HG03565 (cell line): Measurements from ENCODE around the gene DNAJC2.
A peak's percentile ranks its signal among the peaks of the same experiment; 100 is the strongest.
"Not testable (repeated sequence)": the region's sequence is repeated elsewhere in the genome, so short reads cannot be mapped to it uniquely, and the experiment has no call there.

Source experiments
- ATAC-seq: cut with Tn5 transposase; IDR thresholded peaks from one replicate; pipeline ENCODE4 v1.9.1; 2021; ENCODE audit warnings: mild to moderate bottlenecking, moderate library complexity; ENCODE audit not compliant: unreplicated experiment

Gene DNAJC2

GRCh38 chr7:103343758-103344452, 662 bp downstream of the DNAJC2 start:
- no peak for ATAC-seq

GRCh38 chr7:103343332-103343731, 1.2 kb downstream of the DNAJC2 start:
- no peak for ATAC-seq

GRCh38 chr7:103341466-103341865, 3.1 kb downstream of the DNAJC2 start:
- no peak for ATAC-seq

DNA sequence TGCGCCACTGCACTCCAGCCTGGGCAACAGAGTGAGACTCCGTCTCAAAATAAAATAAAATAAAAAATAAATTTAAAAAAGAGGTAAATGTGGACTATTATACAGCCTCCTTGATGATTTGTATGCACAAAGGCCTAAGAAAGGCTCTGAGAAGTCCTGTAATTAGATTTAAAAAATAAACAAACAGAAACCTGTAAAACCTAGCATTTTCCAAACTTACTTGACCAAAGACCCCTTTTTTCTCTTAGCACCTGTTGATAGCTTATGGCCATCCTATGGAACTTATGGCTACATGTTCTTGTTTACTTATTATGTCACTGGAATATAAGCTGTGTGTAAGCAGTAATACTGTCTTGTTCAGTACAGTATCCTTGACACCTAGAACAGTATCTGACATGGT, 5.7 kb downstream of the DNAJC2 start:
- no peak for ATAC-seq

- ATAC-seq = no peak
Observed at GRCh38 chr7:103336761-103337160, 7.8 kb downstream of the DNAJC2 start.

DNA sequence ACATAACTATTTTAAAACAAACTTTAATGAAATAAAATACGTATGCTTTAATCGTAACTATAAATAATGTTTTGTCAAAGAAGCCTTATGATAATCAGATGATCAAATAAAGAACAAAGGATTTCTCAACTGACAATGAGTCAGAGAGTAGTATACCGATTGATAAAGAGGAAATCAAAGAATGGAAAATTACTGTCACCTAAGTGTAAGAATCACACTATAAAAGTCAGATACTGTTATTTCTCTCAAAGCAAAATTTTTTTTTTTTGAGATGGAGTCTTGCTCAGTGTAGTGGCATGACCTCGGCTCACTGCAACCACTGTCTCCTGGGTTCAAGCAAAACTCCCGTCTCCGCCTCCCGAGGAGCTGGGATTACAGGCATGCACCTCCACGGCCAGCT, 18.8 kb downstream of the DNAJC2 start:
- ATAC-seq = no peak

GRCh38 chr7:103317009-103317408, 27.6 kb downstream of the DNAJC2 start:
- no peak for ATAC-seq

- no peak for ATAC-seq
Observed at GRCh38 chr7:103316380-103316941, 28.1 kb downstream of the DNAJC2 start.

- ATAC-seq = no peak
Observed at GRCh38 chr7:103314852-103315251, 29.7 kb downstream of the DNAJC2 start.

DNA sequence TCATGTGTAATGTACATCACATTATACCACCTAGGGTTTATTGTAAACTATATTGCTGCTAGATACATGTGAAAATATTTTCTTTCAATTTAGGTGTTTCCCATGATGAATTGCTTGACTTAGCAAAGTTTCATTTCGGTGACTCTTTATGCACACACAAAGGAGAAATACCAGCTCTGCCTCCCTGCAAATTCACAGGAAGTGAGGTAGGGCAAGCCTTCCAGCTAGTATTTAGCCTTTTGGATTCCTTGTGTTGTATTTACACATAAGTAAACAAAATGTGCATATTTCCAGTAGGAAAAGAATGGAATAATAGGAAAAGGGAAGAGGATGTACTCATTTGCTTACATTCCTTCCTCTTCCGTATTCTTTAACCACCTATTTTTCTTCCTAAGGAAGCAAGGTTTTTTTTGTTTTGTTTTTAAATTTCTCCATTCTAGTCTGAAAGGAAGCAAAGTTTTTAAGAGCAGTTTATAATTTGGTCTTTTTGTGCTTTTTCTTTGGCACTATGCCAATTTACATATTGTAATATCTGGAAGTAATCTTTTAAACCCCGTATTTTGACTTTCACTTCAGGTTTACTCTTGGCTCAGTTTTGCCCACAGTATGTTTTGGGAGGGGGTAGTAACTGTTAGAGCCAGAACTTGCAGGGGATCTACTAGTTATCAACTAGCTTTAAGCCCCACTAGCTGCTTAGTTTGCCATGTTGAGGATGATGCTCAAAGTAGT, 36.9 kb downstream of the DNAJC2 start:
- no peak for ATAC-seq

DNA sequence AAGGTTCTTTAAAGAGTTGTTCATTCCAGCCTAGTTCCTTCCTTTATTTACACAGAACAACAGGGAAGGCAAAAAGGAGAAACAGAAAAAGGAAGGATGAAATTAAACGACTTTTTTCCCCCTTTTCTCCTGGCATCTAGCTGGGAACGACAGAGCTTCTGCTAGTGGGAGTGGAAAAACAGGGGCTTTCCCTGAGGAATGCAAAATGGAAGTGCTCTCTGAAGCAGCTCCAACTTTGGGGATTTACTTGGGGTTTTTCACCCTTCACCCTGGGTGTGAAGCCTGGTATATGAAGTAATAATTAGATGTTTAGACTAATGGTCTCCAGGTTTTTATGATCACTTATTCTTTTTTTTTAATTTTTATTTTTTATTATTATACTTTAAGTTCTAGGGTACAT, 43.1 kb downstream of the DNAJC2 start:
- ATAC-seq = no peak

DNA sequence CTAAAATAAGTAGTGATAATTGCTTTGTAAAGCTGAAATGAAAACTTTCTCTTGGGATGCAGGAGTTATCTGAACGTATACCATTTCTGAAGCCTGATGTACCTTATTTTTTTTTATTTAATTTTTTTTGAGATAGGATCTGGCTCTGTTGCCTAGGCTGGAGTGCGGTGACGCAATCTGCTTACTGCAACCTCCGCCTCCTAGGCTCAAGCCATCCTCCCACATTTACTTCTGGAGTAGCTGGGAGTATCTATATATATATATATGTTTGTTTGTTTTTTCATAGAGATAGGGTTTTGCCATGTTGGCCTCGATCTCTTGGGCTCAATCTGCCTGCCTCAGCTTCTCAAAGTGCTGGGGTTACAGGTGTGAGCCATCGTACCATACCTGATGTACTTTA, 44.9 kb downstream of the DNAJC2 start:
- no peak for ATAC-seq

DNA sequence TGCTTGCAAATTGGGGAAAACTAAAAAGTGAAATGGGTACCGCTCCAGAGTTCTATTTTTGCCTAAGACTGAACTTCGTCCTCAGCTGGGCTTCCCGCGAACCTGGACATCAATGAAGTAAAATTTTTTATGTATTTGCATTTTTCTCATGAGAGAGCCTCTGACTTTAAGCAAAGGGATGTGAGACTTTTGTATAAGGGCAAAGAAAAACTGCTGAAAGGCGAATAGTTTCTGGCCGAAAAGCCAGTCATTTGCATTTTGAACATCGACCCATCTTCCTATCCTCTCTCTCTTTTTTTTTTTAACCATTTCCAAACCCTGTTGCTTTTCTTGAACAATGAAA, 46.8 kb downstream of the DNAJC2 start:
- ATAC-seq = no peak

- peak; percentile 89 for ATAC-seq
Observed at GRCh38 chr7:103296901-103297836, 47.4 kb downstream of the DNAJC2 start, which contains the start of gene PMPCB. Gene PMPCB, plus strand, starts transcription at chr7:103297435. Its CDS starts 25 bp downstream, at chr7:103297460.

- ATAC-seq = no peak
Observed at GRCh38 chr7:103293526-103293925, 51.0 kb downstream of the DNAJC2 start.

GRCh38 chr7:103292122-103292521, 52.4 kb downstream of the DNAJC2 start:
- no peak for ATAC-seq

GRCh38 chr7:103282802-103283427, 61.7 kb downstream of the DNAJC2 start:
- not testable (repeated sequence) for ATAC-seq

DNA sequence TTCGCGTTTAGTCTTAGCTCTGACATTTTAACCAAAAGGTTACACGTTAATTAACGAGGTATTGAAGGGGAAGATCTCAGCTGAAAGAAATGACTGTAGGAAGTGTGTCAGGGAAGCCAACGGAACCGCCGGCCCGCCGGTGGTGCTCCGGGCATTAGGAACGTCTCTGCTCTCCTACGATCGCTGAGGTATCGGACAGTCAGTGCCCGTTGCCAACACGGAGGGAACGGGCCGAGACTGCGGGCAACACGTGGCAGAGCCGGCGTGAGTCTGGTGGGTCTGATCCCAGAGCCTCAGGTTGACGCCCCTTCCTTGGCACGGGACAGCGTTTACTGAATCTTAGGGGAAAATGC, 63.8 kb downstream of the DNAJC2 start:
- ATAC-seq = not testable (repeated sequence)

DNA sequence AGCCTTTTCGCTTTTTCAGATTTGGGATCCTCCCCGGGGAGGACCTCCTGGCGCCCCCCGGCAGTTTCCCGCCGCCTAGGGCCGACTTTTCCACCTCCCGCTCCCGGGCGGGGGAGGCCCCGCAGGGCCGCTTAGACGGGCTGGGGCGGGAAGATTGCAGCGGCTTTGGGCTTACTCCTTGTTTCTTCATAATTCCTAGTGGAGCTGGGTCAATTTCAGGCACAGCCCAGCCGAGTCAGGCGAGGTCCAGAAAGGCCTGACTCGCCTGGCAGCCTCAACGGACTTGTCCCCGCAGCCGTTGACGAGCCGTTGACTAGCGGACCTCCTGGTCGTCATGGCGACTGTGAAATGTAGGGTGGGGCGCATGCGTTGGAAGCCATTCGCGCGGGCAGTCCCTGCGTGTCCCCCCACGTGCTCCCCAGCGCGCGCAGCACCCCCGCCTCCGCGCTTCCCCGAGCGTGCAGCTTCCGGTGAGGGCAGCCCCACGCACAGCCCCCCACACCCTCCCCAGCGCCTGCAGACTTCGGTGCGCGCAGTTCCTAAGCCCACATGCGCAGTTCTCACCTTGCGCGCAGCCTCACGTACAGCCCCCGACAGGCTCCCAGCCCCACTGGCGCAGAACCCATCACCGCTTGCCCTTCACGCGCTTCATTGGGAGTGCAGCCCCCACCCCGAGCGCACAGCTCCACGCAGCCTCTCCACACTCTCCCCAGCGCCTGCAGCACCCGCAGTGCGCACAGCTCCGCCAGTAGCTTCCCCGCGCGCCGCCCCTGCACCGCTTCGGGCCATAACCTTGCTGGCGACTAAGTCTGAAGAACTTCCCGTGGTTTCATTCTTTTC, 64.4 kb downstream of the DNAJC2 start:
- peak; percentile 85 for ATAC-seq

GRCh38 chr7:103279636-103279962, 65.0 kb downstream of the DNAJC2 start:
- peak; percentile 26 for ATAC-seq
